Smooth muscle cell of the umbilical artery (primary cell): ENCODE data around the gene SMIM22. TPM values are rescaled to one million over a fixed set of nuclear protein-coding genes. Genes with fewer than 3 reads are reported as not detected.

ENCODE experiments used
- total RNA-seq: library from RNA; depleted of rRNA; stranded (reverse); fragments of >200 nt; gene quantifications from 2 replicates; pipeline ENCODE4 v1.2.3, GENCODE V29; 2014

Gene SMIM22, protein sequence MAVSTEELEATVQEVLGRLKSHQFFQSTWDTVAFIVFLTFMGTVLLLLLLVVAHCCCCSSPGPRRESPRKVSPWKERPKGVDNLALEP
- not detected in 2 replicates for total RNA-seq

DNA sequence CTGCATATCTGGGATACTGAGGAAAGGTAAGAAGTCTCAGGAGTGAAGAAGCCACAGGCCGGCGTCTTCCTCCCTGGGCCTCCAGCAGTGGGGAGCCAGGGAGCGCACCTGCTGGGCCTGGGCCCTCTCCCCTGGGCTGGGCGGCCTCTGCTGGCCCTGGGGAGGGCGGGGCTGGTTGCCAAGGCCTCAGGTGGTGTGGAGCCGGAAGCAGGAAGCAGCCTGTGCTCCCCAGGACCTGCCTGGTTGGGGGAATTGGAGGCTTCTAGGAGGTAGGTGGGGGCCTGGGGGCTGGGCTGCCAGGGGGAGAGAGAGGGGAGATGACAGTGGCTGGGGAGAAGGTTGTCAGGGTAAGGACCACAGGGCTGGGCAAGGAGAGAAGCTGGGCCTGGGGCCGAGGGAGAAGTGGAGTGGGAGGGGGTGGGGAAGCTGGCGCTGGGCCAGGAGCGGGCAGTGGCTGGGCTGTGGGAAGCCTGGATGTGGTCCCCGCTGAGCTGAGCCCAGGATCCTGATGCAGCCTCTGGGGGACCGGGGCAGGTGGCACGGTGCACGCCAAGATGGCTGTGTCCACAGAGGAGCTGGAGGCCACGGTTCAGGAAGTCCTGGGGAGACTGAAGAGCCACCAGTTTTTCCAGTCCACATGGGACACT lies at the start of gene SMIM22:
Gene SMIM22, plus strand, starts transcription at position 189 of the 647 bp plus-strand sequence. Its CDS starts 366 bp downstream, at position 555.

DNA sequence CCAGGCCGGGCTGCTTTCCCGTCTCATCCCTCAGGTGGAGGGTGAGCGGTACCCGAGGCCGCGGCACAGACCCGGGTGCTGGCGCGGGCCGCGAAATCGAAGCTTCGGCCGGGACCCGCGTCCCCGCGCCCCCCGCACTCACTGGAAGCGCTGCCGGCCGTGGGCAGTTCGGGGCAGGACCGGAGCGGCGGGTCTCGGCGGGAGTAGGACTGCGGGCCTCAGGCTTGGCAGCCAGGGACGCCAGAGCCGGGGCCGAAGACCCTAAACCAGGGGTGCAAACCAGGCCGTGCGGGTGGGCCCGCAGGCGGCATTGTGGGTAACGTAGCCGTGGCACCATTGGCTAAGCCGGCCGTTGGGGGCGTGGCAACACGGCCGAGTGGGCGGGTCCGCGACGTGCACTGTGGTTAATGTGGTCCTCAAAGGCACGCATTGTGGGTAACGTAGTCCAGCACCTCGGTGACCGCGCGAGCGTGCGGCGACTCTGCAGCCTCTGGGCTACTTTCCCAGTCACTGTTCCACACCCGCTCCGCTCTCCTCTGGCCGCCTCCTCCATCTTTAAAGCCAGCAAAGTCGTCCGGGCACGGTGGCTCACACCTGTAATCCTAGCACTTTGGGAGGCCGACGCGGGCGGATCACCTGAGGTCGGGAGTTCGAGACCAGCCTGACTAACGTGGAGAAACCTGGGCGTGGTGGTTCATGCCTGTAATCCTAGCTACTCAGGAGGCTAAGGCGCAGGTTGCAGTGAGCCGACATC lies 28.1 kb upstream of the SMIM22 start, which contains the start of gene ZNF500:
Gene ZNF500, minus strand, starts transcription at position 288 of the 754 bp plus-strand sequence. CDS start 1,184 bp downstream, outside the sequence.

DNA sequence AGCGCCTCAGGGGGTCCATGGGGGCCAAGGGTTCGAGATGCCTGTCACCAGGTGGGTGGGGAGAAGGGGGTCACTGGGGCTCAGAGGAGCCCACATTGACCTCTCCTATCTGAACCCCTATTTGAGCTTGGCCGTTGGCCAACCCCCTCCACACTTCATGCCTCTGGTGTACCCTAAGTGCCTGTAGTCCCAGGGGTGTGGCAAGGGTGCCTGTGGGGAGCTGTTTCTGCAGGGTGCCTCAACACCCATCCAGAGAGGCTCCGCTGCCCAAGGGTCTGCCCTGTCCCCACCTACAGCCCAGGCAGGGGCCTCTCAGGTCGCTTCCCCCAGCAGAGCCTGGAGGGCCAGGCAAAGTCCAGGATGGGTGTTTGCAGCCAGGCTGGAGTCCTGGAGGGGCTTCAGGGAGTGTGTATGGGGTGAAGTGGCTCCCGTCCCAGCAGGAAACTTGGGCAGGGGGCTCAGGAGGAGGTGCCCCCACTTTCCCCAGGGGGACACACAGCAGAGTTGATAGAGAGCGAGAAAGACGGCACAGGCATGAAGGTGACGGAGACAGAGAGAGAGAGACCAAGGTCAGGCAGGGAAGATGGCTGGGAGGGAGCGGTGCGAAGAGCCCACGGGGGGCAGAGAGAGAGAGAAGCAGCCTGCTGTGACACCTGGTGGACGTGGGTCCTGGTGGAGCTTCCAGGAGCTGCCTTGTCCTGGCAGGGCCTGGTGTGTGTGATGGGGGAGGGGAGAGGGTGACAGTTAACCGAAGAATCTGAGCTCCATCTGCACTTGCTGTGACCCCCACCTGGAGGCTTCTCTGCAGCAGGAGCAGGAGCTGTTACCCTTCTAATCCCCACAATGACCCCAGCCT lies 7.3 kb upstream of the SMIM22 start, which contains the start of gene SEPTIN12:
Gene SEPTIN12, minus strand, starts transcription at position 719 of the 856 bp plus-strand sequence. Its CDS starts 700 bp downstream, at position 19.

DNA sequence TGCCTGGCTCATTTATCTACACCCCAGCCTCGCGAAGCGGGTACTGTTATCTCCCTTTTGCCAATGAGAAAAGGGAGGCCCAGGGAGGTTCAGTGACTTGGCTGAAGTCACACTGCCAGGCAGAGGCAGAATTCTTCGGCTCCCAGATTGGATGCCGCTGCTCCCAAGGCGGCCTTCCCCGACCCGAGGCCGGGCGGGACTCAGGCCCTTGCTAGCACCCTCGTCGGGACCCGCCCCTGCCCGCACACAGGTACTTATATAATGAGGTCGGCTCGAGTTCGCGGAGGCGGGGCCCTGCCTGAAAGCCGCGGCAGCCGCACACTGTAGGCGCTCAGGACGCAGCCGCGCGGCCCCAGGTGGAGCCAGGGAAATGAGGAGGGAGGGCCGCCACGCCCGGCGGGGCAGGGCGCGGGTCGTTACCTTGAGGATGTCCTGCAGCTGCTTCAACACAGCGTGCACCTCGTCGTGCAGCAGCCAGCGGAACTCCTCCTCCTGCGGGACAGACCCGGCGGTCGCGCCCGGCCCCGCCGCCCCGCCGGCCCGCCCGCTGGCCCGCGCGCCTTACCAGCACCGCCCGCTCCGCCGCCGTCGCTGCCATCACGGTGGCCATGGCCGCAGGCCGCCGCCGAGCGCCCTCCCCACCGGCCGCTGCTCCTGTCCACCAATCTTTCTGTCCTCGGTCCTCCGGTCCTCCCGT lies 6.9 kb downstream of the SMIM22 start, which contains the start of gene ROGDI:
Gene ROGDI, minus strand, starts transcription at position 672 of the 697 bp plus-strand sequence. Its CDS starts 62 bp downstream, at position 610.

Other genes starting within 250 kb of the SMIM22 start
- not detected in 2 replicates for gene C16orf96, start 239.0 kb upstream of the SMIM22 start, total RNA-seq
- gene UBALD1, start 180.5 kb upstream of the SMIM22 start, total RNA-seq, result 8.3 and 8.6 TPM in 2 replicates
- gene MGRN1, start 170.5 kb upstream of the SMIM22 start, total RNA-seq, result 24.1 and 56.4 TPM in 2 replicates
- gene NUDT16L1, start 101.8 kb upstream of the SMIM22 start, total RNA-seq, result 26.8 and 31.5 TPM in 2 replicates
- gene ANKS3, start 61.1 kb upstream of the SMIM22 start, total RNA-seq, result 32.8 and 33.3 TPM in 2 replicates
- 0.83 and 1.2 TPM in 2 replicates for gene DNAAF8, start 60.8 kb upstream of the SMIM22 start, total RNA-seq
- gene ZNF500, start 28.2 kb upstream of the SMIM22 start, total RNA-seq, result 9.4 and 9.8 TPM in 2 replicates
- not detected in 2 replicates for gene SEPTIN12, start 7.0 kb upstream of the SMIM22 start, total RNA-seq
- 28.5 and 33.3 TPM in 2 replicates for gene ROGDI, start 7.3 kb downstream of the SMIM22 start, total RNA-seq
- 48.1 and 67.9 TPM in 2 replicates for gene GLYR1, start 51.9 kb downstream of the SMIM22 start, total RNA-seq
- 18.1 and 28.7 TPM in 2 replicates for gene UBN1, start 52.1 kb downstream of the SMIM22 start, total RNA-seq
- gene PPL, start 141.8 kb downstream of the SMIM22 start, total RNA-seq, result under 0.01 and 0.05 TPM in 2 replicates
- under 0.01 TPM in 1 of 2 replicates, not detected in the other for gene SEC14L5, start 163.0 kb downstream of the SMIM22 start, total RNA-seq
- gene NAGPA, start 238.6 kb downstream of the SMIM22 start, total RNA-seq, result 18.5 and 25.8 TPM in 2 replicates